ENCODE data around the gene FDXACB1.

- TF ChIP-seq CTCF (IDR thresholded peaks at IDR 0.05): no peak
- TF ChIP-seq POLR2A (IDR thresholded peaks at IDR 0.05): no peak
- no peak for TF ChIP-seq EP300 (IDR thresholded peaks at IDR 0.05)
These were observed 18.7 kb downstream of the FDXACB1 start for GRCh38 chr11:111860257-111860656.
